GM19035 (cell line): ENCODE data around the gene NTSR1.

ENCODE experiments used
- ATAC-seq: cut with Tn5 transposase; IDR thresholded peaks from one replicate; pipeline ENCODE4 v1.9.1; 2021; ENCODE audit not compliant: unreplicated experiment

The NTSR1 gene

GRCh38 chr20:62752671-62753501 is 44.2 kb downstream of the NTSR1 start:
- no peak for ATAC-seq

- no peak for ATAC-seq
Observed at GRCh38 chr20:62753626-62754025, 45.0 kb downstream of the NTSR1 start.

GRCh38 chr20:62754122-62754990 is 45.7 kb downstream of the NTSR1 start:
- no peak for ATAC-seq

GRCh38 chr20:62754991-62755356 is 46.3 kb downstream of the NTSR1 start:
- no peak for ATAC-seq

- no peak for ATAC-seq
Observed at GRCh38 chr20:62755817-62756724, 47.4 kb downstream of the NTSR1 start.

GRCh38 chr20:62758226-62758912 is 49.7 kb downstream of the NTSR1 start:
- ATAC-seq: no peak

- no peak for ATAC-seq
Observed at GRCh38 chr20:62759981-62760431, 51.4 kb downstream of the NTSR1 start.

GRCh38 chr20:62760471-62760855 is 51.8 kb downstream of the NTSR1 start:
- no peak for ATAC-seq

GRCh38 chr20:62760856-62761758 is 52.5 kb downstream of the NTSR1 start:
- ATAC-seq: no peak

- ATAC-seq: no peak
Observed at GRCh38 chr20:62761759-62762131, 53.1 kb downstream of the NTSR1 start.

GRCh38 chr20:62762376-62762775 is 53.7 kb downstream of the NTSR1 start:
- ATAC-seq: no peak

- ATAC-seq: no peak
Observed at GRCh38 chr20:62762801-62763368, 54.2 kb downstream of the NTSR1 start.

- ATAC-seq: no peak
Observed at GRCh38 chr20:62763404-62763803, 54.8 kb downstream of the NTSR1 start.

- ATAC-seq: no peak
Observed at GRCh38 chr20:62764156-62764935, 55.7 kb downstream of the NTSR1 start.

- no peak for ATAC-seq
Observed at GRCh38 chr20:62765021-62765420, 56.4 kb downstream of the NTSR1 start.

- ATAC-seq: no peak
Observed at GRCh38 chr20:62765432-62766070, 56.9 kb downstream of the NTSR1 start.

GRCh38 chr20:62766071-62766450 is 57.4 kb downstream of the NTSR1 start:
- ATAC-seq: no peak

GRCh38 chr20:62766716-62767115 is 58.1 kb downstream of the NTSR1 start:
- no peak for ATAC-seq
